HepG2 (cell line): ENCODE data around the gene IFNLR1.

Experiments
- AHR ChIP-seq: IDR thresholded peaks from 2 replicates; pipeline ENCODE4 v1.6.1; 2018; ENCODE audit warnings: missing genetic modification reagents, missing compliant biosample characterization
- BCLAF1 ChIP-seq: fragments of 450-650 bp; IDR thresholded peaks from 2 replicates; pipeline ENCODE4 v1.6.1; 2017; ENCODE audit warnings: mild to moderate bottlenecking
- CTCF ChIP-seq: sonication (generic); formaldehyde crosslinking; IDR thresholded peaks from 2 replicates; pipeline ENCODE4 v1.5.0; 2020; ENCODE audit warnings: mild to moderate bottlenecking, missing genetic modification reagents, moderate library complexity
- DNMT1 ChIP-seq: sonication (generic); formaldehyde crosslinking; IDR thresholded peaks from 2 replicates; pipeline ENCODE4 v1.5.1; 2020; ENCODE audit warnings: mild to moderate bottlenecking, missing genetic modification reagents
- ELF1 ChIP-seq: sonication (generic); formaldehyde crosslinking; IDR thresholded peaks from 2 replicates; pipeline ENCODE4 v1.4.0; 2020; ENCODE audit warnings: missing genetic modification reagents
- EP300 ChIP-seq, 3 experiments: sonication (generic) in 1 of 3; formaldehyde crosslinking in 1 of 3; IDR thresholded peaks; 2 replicates each; pipeline versions ENCODE4 v1.5.1 to v1.6.1; 2011 to 2020; ENCODE audit warnings: low read depth in 2 of 3, low read length in 2 of 3, borderline replicate concordance in 1 of 3, improper control_type of control experiment in 1 of 3, mild to moderate bottlenecking in 1 of 3, missing genetic modification reagents in 1 of 3, moderate library complexity in 1 of 3
- GATAD2A ChIP-seq: IDR thresholded peaks from 2 replicates; pipeline ENCODE4 v1.6.1; 2016
- MNT ChIP-seq: fragments of 450-650 bp; IDR thresholded peaks from 2 replicates; pipeline ENCODE4 v1.6.1; 2016
- PBX2 ChIP-seq: IDR thresholded peaks from 2 replicates; pipeline ENCODE4 v1.6.1; 2016; ENCODE audit warnings: control low read depth
- POLR2A ChIP-seq, 2 experiments: IDR thresholded peaks; 2 replicates each; pipeline ENCODE4 v1.6.1; 2011; ENCODE audit warnings: low read depth in 2 of 2, low read length in 2 of 2, mild to moderate bottlenecking in 1 of 2, moderate library complexity in 1 of 2; ENCODE audit not compliant: insufficient read depth in 1 of 2
- SIX1 ChIP-seq: sonication (generic); formaldehyde crosslinking; IDR thresholded peaks from 2 replicates; pipeline ENCODE4 v1.4.0; 2020; ENCODE audit warnings: missing genetic modification reagents, borderline replicate concordance
- SMAD9 ChIP-seq: sonication (generic); formaldehyde crosslinking; IDR thresholded peaks from 2 replicates; pipeline ENCODE4 v1.5.1; 2020; ENCODE audit warnings: mild to moderate bottlenecking, missing genetic modification reagents
- SP1 ChIP-seq, 2 experiments: fragments of 450-650 bp in 1 of 2; sonication (generic) in 1 of 2; formaldehyde crosslinking in 1 of 2; IDR thresholded peaks; 2 replicates each; pipeline versions ENCODE4 v1.4.0 to v1.6.1; 2016 to 2020; ENCODE audit warnings: missing genetic modification reagents in 1 of 2
- ZNF629 ChIP-seq: sonication (generic); formaldehyde crosslinking; conservative IDR thresholded peaks from 2 replicates; pipeline ENCODE4 v1.5.0; 2020; ENCODE audit warnings: missing genetic modification reagents

GRCh38 chr1:24108334-24109165 is 78.5 kb downstream of the IFNLR1 start:
- peak; percentile 85 for TF ChIP-seq GATAD2A (CRISPR knock-in tag)
- TF ChIP-seq CTCF (CRISPR knock-in tag) = peak; percentile 10; the same call in 1 of the 2 replicates
- 0 out of 2 replicates have a peak, but pooled peaks have one; percentile 41 for TF ChIP-seq ELF1 (CRISPR knock-in tag)
- TF ChIP-seq ZNF629 (CRISPR knock-in tag) = no peak
- no peak for TF ChIP-seq BCLAF1
- TF ChIP-seq SP1 (IDR thresholded peaks at IDR 0.05) = no peak
- TF ChIP-seq SP1 (CRISPR knock-in tag; IDR thresholded peaks at IDR 0.05) = 0 out of 2 replicates have a peak, but pooled peaks have one; percentile 24
- TF ChIP-seq POLR2A (IDR thresholded peaks at IDR 0.05; ENCODE audit: insufficient read depth in 1 of 2, low read depth in 2 of 2, low read length in 2 of 2) = no peak; a peak in 1 of 4 replicates
- no peak for TF ChIP-seq SMAD9 (CRISPR knock-in tag)
- no peak for TF ChIP-seq SIX1 (CRISPR knock-in tag)
- TF ChIP-seq DNMT1 (CRISPR knock-in tag) = no peak
- 0 out of 2 replicates have a peak, but pooled peaks have one; percentile 19 for TF ChIP-seq PBX2 (CRISPR knock-in tag)
- peak in 1 of 2 experiments; percentile 50; a peak in 1 of 4 replicates for TF ChIP-seq EP300 (IDR thresholded peaks at IDR 0.05; ENCODE audit: low read depth in 2 of 2, low read length in 2 of 2)
- TF ChIP-seq EP300 (CRISPR knock-in tag; IDR thresholded peaks at IDR 0.05; ENCODE audit: borderline replicate concordance) = peak; percentile 64; the same call in 1 of the 2 replicates
- peak; percentile 27; the same call in 1 of the 2 replicates for TF ChIP-seq AHR (CRISPR knock-in tag)
- TF ChIP-seq MNT = no peak
